HG02798 (cell line): ENCODE measurements around the gene BACE2.
"Not testable (repeated sequence)": the region's sequence is repeated elsewhere in the genome, so short reads cannot be mapped to it uniquely, and the experiment has no call there.

Experiments
- ATAC-seq: cut with Tn5 transposase; IDR thresholded peaks from one replicate; pipeline ENCODE4 v1.9.1; 2021; ENCODE audit warnings: mild to moderate bottlenecking; ENCODE audit not compliant: unreplicated experiment, poor library complexity

The BACE2 gene

GRCh38 chr21:41313285-41314164 lies 145.6 kb downstream of the BACE2 start:
- ATAC-seq: not testable (repeated sequence)

GRCh38 chr21:41315726-41316125 lies 147.8 kb downstream of the BACE2 start:
- no peak for ATAC-seq

- no peak for ATAC-seq
Observed at GRCh38 chr21:41316200-41317062, 148.5 kb downstream of the BACE2 start, which contains the start of gene FAM3B. Gene FAM3B (plus strand): TSS chr21:41316801. CDS start chr21:41316880, 79 bp downstream.

GRCh38 chr21:41317063-41317392 lies 149.1 kb downstream of the BACE2 start:
- ATAC-seq: no peak

GRCh38 chr21:41317458-41317857 lies 149.5 kb downstream of the BACE2 start:
- ATAC-seq: no peak

- no peak for ATAC-seq
Observed at GRCh38 chr21:41318218-41318617, 150.3 kb downstream of the BACE2 start.

GRCh38 chr21:41319273-41319672 lies 151.3 kb downstream of the BACE2 start:
- ATAC-seq: no peak

- peak; percentile 43 for ATAC-seq
Observed at GRCh38 chr21:41321211-41321907, 153.4 kb downstream of the BACE2 start.

- ATAC-seq: no peak
Observed at GRCh38 chr21:41321908-41322495, 154.0 kb downstream of the BACE2 start.

- no peak for ATAC-seq
Observed at GRCh38 chr21:41322496-41323382, 154.8 kb downstream of the BACE2 start.

GRCh38 chr21:41325138-41325912 lies 157.4 kb downstream of the BACE2 start:
- ATAC-seq: no peak

GRCh38 chr21:41326414-41327080 lies 158.6 kb downstream of the BACE2 start:
- ATAC-seq: no peak

- no peak for ATAC-seq
Observed at GRCh38 chr21:41327753-41328152, 159.8 kb downstream of the BACE2 start.

- no peak for ATAC-seq
Observed at GRCh38 chr21:41328660-41329607, 161.0 kb downstream of the BACE2 start.
